Body of pancreas (tissue), 4 donors: ENCODE results near the gene CMTM8.

ENCODE experiments used
- CTCF ChIP-seq, 7 experiments: fragments of 450-650 bp in 4 of 7; fragments of 200-600 bp in 3 of 7; sonication (generic) in 3 of 7; IDR thresholded peaks; one replicate each; pipeline ENCODE4 v1.5.1; 2016 to 2019; ENCODE audit warnings: antibody characterized with exemption in 7 of 7
- POLR2A ChIP-seq, 3 donors: fragments of 450-650 bp; IDR thresholded peaks; one replicate each; pipeline ENCODE4 v1.6.1; 2016; ENCODE audit warnings: antibody characterized with exemption in 3 of 3, mild to moderate bottlenecking in 2 of 3

- TF ChIP-seq POLR2A (IDR thresholded peaks at IDR 0.05) (no peak), CTCF (IDR thresholded peaks at IDR 0.05) (no peak)
These were observed 5.0 kb downstream of the CMTM8 start for GRCh38 chr3:32243519-32243918.
